ENCODE results near the gene XIRP2. TPM values are rescaled to one million over a fixed set of nuclear protein-coding genes. Genes with fewer than 3 reads are reported as not detected.
A peak's percentile ranks its signal among the peaks of the same experiment; 100 is the strongest.
"Not testable (repeated sequence)": the region's sequence is repeated elsewhere in the genome, so short reads cannot be mapped to it uniquely, and the experiment has no call there.

The XIRP2 gene
- total RNA-seq, 1 experiment from 2014 or later = under 0.01 TPM

DNA sequence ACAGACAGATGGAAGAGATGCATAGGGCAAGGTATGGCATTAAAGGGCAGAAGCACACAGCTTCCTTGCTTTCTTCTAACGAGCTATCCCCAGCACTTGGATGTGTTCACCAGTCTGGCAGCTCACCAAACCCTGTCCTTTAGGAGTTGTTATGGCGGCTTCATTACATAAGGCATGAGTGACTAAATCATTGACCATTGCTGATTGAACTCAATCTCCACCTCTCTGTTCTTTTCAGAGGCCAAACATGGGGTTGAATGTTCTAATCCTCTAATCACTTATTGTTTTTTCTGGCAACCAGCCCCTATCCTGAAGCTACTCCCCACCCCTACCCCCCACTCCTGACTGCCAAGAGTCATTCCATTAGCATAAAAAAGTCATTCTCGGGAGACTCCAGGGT lies 301.8 kb downstream of the XIRP2 start:
- peak; percentile 74 for DNase-seq (ENCODE audit: low read depth)

DNA sequence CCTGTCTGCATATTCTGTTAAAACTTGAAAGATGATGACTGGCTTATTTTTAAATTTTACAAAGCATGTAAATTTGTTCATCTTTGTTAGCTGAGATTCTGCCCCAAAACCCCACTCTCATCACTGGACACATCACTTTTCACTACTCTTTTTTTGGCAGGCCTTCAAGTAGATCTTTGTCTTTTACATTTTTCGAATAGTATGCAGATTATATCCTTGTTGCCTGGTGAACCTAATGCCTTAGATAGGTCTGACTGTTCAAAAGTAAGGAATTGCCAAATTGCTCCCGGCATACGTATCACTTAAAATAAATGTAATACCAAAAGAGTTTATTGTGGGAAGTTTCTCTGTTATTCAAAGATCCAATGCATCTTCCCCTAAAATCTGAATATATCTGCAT lies 303.3 kb downstream of the XIRP2 start:
- no peak for DNase-seq (ENCODE audit: low read depth)

DNA sequence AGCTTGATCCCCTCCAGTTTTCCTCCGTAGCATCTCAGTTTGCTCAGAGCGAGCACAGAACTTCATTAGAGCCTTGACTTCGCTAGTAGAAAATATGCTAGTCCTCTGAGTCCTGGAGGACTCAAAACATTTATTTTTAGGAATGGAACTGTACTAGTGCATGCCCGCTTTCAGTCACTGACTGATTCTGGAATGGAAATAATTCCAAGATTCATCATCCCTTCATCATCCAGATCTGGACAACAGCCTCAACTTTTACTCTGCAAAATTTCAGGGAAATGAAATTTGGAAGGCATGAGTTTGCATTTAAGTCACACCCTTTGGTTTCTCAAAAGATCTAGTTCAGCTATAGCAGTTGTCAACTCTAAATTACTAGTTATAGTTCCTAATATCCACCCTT lies 304.6 kb downstream of the XIRP2 start:
- peak; percentile 82 for DNase-seq (ENCODE audit: low read depth)

DNA sequence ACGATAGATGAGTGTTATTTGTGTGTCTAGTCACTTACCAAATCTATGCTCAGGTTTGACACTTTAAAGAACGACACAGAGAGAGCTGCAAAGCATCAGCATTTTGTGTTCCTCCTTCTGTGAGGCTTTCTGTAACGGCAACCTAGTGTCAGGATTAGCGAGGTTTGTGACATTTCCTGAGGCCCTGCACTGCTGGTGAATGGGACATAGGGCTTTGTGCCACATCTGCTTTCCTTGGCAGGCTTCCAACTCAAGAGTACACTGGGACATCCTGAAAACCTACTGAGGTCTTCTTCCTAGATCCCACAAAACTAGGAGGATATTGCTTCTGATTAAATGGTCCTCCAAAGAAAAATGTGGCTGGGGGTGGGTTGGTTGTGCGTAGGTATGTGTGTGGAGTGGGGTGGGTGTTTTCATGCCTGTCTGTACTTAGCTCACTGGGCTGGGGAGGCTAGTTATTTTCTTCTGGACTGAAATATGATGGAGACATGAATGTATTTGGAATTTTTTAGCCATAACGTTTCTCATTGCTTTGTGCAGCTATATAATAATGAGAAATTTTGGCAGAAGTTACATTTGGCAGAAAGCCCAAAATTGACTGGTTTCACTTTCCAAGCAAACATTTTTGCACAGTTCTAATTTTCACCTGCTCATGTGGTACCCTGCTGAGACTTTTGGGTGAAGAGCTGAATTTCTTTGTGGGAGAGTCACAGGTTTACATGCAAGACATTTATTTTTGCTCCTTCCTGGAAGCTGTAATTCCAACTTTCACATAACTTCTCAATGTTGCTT lies 308.4 kb downstream of the XIRP2 start:
- DNase-seq (ENCODE audit: low read depth) = peak; percentile 64

DNA sequence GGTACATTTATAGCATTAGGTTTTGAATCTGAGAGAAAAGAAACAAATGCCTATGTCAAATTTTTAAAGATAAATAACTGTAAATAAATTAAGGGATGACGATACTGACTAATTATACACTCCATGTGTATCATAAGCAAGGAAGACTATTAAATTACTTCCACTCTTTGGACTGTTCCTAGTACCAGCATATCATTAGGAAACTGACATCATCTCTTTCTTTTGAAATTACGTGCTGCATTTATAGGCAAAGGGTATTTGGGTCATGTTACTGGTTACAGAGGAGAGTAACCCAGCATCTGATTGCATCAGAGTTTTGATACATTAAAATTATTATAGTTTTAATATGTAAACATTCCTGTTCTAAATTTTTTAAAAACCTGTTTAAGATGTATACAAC lies 309.7 kb downstream of the XIRP2 start:
- no peak for DNase-seq (ENCODE audit: low read depth)

DNA sequence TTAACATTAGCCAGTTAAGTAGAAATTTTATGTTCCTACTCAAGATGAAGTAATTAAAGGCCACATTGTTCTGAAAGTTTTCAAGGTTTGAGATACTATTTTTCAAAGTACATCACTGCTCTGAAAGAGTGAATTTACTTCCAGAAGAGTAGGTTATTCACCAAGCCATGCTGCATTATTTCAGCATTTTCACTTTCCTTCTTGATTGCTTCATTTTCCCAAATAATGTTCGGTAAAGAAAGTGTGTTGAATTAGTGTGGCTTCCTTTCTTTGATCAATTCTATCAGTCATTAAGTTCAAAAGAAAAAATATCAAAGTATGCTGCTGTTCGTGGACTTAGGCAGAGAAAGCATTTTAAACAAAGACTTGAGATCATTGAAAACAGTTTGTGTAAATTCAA lies 310.3 kb downstream of the XIRP2 start:
- DNase-seq (ENCODE audit: low read depth) = no peak

DNA sequence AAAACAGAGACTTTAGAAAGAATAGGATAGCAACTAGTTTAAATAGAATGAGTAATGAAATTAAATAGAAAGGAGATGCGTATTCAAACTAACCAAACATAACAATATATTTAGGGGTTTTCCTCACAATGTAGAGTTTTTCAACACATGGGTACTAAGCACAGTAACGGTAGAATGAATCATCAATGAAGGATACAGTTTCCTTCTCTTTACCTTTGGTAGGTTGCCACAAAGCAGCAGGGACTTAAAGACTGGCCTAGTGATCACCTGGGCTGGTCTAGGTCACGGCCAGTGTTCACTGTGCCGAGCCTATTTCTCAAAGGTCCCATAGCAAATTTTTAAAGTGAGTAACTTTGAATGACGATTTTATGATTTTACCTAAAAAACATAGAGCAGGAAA lies 311.7 kb downstream of the XIRP2 start:
- DNase-seq (ENCODE audit: low read depth) = no peak

DNA sequence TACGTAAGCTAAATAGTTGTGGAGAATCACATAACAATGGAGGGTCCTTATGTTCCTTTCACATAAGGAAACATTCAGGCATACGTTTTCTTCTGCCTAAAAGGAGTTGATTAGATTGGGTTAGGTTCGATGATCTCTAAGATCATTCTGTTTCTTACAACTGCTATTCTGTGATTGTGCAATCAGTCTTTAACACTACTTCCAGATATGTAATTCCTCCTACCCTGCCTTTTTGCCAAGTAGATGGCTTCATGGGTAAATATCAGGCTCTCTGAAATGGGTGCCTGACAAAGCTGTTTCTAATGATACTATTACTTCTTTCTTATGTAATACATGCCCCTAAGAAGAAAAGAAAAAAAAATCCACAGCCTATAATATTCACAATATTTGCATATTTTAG lies 321.5 kb downstream of the XIRP2 start:
- no peak for DNase-seq (ENCODE audit: low read depth)

DNA sequence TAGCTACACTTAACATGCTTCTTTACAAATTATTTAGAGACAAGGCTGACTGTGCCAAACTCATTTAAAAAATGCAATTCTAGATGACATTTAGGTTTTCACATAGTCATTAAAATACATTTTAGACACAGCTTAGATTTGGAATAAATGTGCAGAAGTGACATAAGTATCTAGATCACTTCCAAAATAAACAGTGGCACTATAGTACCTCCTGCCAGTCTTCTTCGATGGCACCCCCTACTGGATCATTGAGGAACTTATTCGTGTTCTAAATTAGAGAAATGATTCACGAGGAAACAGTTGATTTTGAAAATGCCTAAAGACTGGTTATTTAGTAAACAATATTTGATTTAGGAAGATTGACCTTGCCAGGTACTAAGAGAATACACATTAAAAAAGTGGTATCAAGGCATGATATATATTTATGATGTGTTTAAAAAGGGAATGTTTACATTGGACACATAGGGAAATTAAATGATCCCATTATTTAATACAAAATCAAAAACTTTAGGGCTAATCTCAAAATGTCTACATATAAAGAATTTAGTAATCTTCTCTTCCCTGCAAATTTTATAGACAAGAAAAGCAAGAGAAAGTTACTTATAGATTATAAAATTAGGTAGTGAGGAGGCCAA lies 323.9 kb downstream of the XIRP2 start:
- peak; percentile 54 for DNase-seq (ENCODE audit: low read depth)

- DNase-seq (ENCODE audit: low read depth) = no peak
Observed at GRCh38 chr2:167215595-167215994, 327.3 kb downstream of the XIRP2 start.

DNA sequence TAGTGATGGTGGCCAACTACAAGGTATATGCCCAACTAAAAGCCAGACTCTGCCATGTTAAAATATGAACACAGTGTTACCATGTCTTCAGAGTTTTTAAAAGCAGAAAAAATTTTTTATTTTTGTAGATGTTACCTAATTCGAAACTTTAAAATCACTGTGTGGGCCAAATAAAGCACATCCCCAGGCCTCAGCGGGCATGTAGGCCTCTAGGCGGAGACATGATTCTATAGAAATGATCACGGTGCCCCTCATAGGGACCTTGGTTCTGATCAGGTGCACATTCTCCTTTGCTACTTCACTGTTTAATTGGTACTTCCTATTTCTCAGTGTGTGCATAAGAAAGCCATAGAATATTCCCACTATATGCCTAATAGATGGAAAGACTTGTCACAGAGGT lies 349.2 kb downstream of the XIRP2 start:
- no peak for DNase-seq (ENCODE audit: low read depth)

GRCh38 chr2:167240671-167241070 lies 352.4 kb downstream of the XIRP2 start:
- DNase-seq (ENCODE audit: low read depth) = no peak

GRCh38 chr2:167249197-167249596 lies 360.9 kb downstream of the XIRP2 start:
- no peak for DNase-seq (ENCODE audit: low read depth)

DNA sequence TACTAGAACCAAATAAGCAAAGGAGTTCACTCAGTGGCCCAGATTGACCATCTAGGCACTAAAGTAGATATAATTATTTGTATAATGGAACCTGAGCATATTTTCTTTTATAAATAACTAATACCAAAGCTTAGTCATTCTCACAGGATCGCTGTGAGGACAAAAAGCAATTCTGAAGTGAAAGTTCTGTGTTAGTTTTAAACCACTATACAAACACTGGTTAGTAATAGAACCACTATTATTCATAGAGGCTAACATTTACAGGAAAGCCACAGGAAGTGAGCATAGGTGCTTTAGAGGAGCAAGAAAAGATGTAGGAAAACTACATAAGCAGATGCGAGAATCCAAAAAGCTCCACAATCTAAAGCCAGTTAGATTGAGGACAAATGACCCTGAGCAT lies 364.7 kb downstream of the XIRP2 start:
- peak; percentile 3 for DNase-seq (ENCODE audit: low read depth)

DNA sequence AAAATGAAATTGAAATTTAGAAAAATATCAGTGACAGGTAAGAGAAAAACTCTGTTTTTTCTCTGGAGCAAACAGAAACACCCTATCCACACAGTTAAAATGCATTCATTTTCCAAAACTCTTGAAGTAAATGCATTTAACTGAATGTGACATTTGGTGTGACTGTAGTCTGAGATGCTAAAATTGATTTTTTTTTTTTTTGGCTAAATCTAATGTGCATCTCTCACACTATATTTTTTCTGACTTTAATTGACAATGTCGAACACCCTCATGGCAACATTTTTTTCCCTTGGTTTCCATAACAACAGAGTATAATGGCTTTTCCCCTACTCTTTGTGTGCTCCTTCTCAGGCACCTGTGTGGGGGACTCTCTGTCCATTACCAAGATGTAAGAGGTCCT lies 366.4 kb downstream of the XIRP2 start:
- no peak for DNase-seq (ENCODE audit: low read depth)

DNA sequence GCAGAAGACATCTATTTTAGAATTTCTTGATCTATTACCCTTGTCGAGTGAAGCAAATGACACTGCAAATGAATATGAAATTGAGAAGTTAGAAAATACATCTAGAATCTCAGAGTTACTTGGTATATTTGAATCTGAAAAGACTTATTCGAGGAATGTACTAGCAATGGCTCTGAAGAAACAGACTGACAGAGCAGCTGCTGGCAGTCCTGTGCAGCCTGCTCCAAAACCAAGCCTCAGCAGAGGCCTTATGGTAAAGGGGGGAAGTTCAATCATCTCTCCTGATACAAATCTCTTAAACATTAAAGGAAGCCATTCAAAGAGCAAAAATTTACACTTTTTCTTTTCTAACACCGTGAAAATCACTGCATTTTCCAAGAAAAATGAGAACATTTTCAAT lies 370.4 kb downstream of the XIRP2 start:
- DNase-seq (ENCODE audit: low read depth) = no peak

- DNase-seq (ENCODE audit: low read depth) = peak; percentile 9
Observed at GRCh38 chr2:167264380-167264779, 376.1 kb downstream of the XIRP2 start.

- DNase-seq (ENCODE audit: low read depth) = no peak
Observed at GRCh38 chr2:167265004-167265403, 376.7 kb downstream of the XIRP2 start.

DNA sequence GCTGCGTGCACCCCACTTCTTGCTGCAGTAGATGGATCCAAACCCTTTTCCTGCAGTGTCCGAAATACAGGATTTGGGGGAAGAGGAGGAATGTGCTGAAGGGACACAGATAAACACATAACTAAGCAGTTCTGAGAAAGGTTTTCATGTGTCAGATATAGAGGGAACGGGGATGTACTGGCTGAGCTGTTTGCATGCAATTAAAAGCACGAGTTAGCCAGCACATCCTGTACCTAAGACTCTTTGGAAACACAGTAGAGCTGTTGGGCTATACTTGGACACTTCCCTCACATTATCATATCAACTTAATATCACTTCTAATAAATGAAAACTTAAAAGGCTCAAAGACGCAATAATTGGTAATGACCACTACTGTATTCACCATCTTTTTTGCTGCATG lies 377.4 kb downstream of the XIRP2 start:
- no peak for DNase-seq (ENCODE audit: low read depth)

DNA sequence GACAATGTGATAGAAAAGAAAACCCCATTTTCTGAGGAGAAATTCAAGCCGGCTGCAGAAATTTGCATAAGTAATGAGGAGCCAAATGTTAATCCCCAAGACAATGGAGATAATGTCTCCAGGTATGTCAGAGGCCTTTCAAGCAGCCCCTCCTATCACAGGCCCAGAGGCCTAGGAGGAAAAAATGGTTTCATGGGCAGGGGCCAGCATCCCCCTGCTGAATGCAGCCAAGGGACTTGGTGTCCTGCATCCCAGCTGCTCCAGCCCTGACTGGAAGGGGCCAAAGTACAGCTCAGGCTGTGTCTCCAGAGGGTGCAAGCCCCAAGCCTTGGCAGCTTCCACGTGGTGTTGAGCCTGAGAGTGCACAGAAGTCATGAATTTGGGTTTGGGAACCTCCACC lies 380.0 kb downstream of the XIRP2 start:
- DNase-seq (ENCODE audit: low read depth) = not testable (repeated sequence)

DNA sequence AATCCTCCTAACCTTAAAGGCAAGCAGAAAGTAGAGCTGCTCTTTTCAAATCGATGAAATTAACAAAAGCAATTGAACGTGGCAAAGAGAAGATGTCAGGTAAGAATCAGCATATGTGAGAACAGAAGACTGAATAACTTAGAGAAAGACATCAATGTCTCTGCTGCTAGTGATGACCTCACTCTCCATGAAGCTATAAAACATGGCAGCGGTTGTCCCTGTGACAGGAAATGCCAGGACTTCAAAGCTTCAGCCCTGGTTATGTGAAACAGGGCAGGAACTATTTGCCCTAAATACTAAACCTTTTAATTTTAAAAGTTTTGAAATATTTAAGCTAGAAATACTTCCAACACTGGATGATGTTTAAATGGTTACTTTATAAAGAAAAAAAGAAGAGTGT lies 383.7 kb downstream of the XIRP2 start:
- DNase-seq (ENCODE audit: low read depth) = no peak

GRCh38 chr2:167275046-167275445 lies 386.8 kb downstream of the XIRP2 start:
- no peak for DNase-seq (ENCODE audit: low read depth)

- DNase-seq (ENCODE audit: low read depth) = no peak
Observed at GRCh38 chr2:167279810-167280209, 391.5 kb downstream of the XIRP2 start.

Data from LHCN-M2 (cell line).